A549 treated with AZD9567 at 1 μM for 4 hours (cell line): ENCODE measurements around the gene LY86. TPM values are rescaled to one million over a fixed set of nuclear protein-coding genes. Genes with fewer than 3 reads are reported as not detected.

Experiments
- total RNA-seq: library from RNA; stranded (reverse); fragments of 200-300 nt; extraction: Qiagen RNA extraction; gene quantifications from 5 replicates; pipeline ENCODE4 v1.2.3, GENCODE V29; 2022; ENCODE audit not compliant: insufficient read depth

LY86 gene
- not detected in 5 replicates for total RNA-seq

GRCh38 chr6:6588064-6588923 is at the start of gene LY86:
Gene LY86, plus strand, starts transcription at chr6:6588720. Its CDS starts 15 bp downstream, at chr6:6588735.

